Ammon's horn (tissue), 1 donor: Measurements from ENCODE around the gene SCN1B.
A peak's percentile ranks its signal among the peaks of the same experiment; 100 is the strongest.
"Not testable (repeated sequence)": the region's sequence is repeated elsewhere in the genome, so short reads cannot be mapped to it uniquely, and the experiment has no call there.

ENCODE experiments used
- DNase-seq: peaks from one replicate; pipeline ENCODE4 v3.0.0-alpha.2; 2016; ENCODE audit warnings: low spot score

SCN1B gene

GRCh38 chr19:35030257-35031071 lies at the start of gene SCN1B:
SCN1B (plus strand) TSS chr19:35030470; CDS start chr19:35030821, 351 bp downstream.
- DNase-seq = peak; percentile 70

GRCh38 chr19:34982275-34982674 lies 48.0 kb upstream of the SCN1B start:
- DNase-seq = no peak

GRCh38 chr19:34983786-34984185 lies 46.5 kb upstream of the SCN1B start:
- no peak for DNase-seq

GRCh38 chr19:34984287-34984686 lies 46.0 kb upstream of the SCN1B start:
- DNase-seq = no peak

- DNase-seq = peak; percentile 28
Observed at GRCh38 chr19:34985249-34986022, 44.8 kb upstream of the SCN1B start.

GRCh38 chr19:34988119-34988518 lies 42.2 kb upstream of the SCN1B start:
- DNase-seq = no peak

GRCh38 chr19:34989298-34989697 lies 41.0 kb upstream of the SCN1B start:
- DNase-seq = no peak

GRCh38 chr19:34990578-34991192 lies 39.6 kb upstream of the SCN1B start:
- no peak for DNase-seq

- DNase-seq = no peak
Observed at GRCh38 chr19:34991542-34992333, 38.5 kb upstream of the SCN1B start.

GRCh38 chr19:34992582-34992981 lies 37.7 kb upstream of the SCN1B start:
- DNase-seq = not testable (repeated sequence)

- DNase-seq = no peak
Observed at GRCh38 chr19:34994286-34994642, 36.0 kb upstream of the SCN1B start.

- DNase-seq = no peak
Observed at GRCh38 chr19:34994643-34995541, 35.4 kb upstream of the SCN1B start.

GRCh38 chr19:34995551-34995950 lies 34.7 kb upstream of the SCN1B start:
- DNase-seq = no peak

- no peak for DNase-seq
Observed at GRCh38 chr19:34997071-34997617, 33.1 kb upstream of the SCN1B start.

- DNase-seq = not testable (repeated sequence)
Observed at GRCh38 chr19:34998224-34998623, 32.0 kb upstream of the SCN1B start.

- DNase-seq = no peak
Observed at GRCh38 chr19:34998777-34999497, 31.3 kb upstream of the SCN1B start.

- peak; percentile 90 for DNase-seq
Observed at GRCh38 chr19:34999498-35000337, 30.6 kb upstream of the SCN1B start, which contains the start of gene GRAMD1A. GRAMD1A (plus strand) TSS chr19:35000323; CDS start chr19:35000479, 156 bp downstream.

- no peak for DNase-seq
Observed at GRCh38 chr19:35000338-35000646, 30.0 kb upstream of the SCN1B start.
